Stimulated activated naive CD4-positive, alpha-beta T cell (primary cell): ENCODE results near the gene BCAS1.

Experiments used
- DNase-seq, 6 experiments: peaks; one replicate each; lab custom pipeline; 2025; lab: John Stamatoyannopoulos, UW

Gene BCAS1

DNA sequence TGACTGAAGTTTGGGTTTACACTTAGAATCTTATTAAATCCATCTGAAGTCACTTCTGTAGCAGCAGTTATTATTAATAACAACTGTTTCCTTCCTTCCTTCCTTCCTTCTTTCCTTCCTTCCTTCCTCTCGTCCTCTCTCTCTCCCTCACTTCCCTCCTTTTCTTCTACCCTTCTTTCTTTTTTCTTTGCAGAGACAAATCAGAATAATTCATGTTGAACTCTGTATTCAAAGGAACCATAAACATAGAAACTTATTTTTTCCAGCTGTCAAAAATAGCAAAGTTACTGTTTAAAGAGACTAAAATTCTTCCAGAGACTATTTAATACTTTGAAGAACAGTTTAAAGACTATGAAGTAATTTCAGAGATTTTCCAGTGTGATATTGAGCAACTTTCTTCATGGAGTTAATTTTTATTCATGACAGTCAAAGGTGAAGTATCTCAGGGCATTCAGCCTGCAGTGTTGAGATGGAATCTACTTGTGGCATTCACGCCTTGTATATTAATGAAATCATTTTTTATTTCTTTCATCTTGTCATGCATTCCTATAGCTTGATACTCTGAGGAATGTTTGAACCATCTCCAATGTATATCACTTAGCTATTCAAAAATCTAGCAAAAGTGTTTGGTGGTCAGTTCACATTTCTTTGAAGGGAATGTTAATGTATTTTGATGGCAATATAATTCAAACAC is 109.7 kb downstream of the BCAS1 start:
- no peak for DNase-seq

DNA sequence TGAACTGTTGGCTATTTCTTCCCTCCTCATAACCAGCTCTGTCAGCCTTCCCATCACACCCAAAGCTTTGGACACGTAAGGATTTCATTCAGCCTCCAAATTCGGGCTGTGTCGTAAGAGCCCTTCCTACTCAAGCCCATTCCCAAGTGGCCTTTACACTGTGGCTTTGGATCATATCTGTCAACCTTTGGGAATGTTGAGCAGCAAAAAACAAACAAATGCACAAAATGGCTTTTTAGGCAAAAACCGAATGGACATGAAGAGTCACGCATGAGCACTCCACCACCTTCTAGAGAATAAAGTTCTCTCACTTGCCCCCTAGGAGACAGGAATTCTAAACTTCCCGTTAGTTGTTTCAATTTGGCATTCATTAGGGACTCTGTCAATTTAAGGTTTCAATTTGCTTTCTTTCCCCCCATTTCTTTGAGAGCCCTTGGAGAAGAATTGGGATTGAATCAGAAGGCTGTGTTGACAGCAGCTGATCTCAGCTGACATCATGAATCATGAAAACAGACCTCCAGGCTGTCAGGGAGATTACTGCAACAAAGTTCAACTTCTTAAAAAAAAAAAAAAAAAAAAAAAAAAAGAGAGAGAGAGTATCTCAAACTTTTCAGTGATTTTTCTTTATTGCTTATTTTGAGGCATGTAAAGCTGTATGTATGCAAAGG is 110.3 kb downstream of the BCAS1 start:
- DNase-seq = no peak

- DNase-seq = no peak
Measured at GRCh38 chr20:53958260-53958659, 112.1 kb downstream of the BCAS1 start.

GRCh38 chr20:53957451-53958172 is 112.8 kb downstream of the BCAS1 start:
- no peak for DNase-seq

GRCh38 chr20:53956013-53956715 is 114.2 kb downstream of the BCAS1 start:
- DNase-seq = no peak

- DNase-seq = no peak
Measured at GRCh38 chr20:53954723-53955658, 115.4 kb downstream of the BCAS1 start.

- DNase-seq = no peak
Measured at GRCh38 chr20:53952528-53953096, 117.8 kb downstream of the BCAS1 start.

- DNase-seq = no peak
Measured at GRCh38 chr20:53950578-53950977, 119.8 kb downstream of the BCAS1 start.

GRCh38 chr20:53950031-53950430 is 120.4 kb downstream of the BCAS1 start:
- DNase-seq = no peak

GRCh38 chr20:53949319-53949839 is 121.0 kb downstream of the BCAS1 start:
- peak; percentile 60 to 86 (median 75) for DNase-seq

- peak in 1 of 6 experiments; percentile 13 for DNase-seq
Measured at GRCh38 chr20:53948383-53949318, 121.7 kb downstream of the BCAS1 start.

DNA sequence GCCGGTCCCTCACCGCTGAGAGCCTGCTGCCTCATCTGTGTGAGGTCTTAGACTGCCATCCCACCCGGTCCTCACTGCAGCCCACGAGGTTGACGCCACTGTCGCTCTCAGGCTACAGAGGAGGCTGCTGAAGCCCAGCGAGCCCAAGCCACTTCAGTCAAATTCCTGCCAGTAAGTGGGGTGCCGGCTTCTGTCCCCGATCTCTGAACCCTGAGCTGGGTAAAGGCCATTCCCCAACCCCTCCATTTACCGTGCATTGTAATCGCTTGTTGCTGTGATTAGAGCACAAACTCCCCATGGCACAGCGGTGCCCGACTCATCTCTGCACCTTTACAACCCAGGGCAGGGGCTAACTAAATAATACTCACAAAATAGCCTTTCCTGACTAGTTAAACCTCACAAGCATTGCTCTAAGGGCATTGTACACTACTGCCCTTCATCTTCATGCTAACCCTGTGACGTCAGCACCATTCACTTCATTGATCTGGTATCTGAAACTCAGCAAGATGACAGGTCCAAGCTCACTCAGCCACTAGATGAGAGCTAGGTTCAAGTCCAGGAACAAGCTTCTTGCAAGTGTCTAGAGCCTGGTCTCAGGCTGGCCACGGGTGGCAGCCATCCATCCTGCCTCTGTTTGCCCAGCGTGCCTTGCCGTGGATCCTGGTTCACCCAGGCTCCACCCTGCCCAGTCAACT is 122.7 kb downstream of the BCAS1 start:
- DNase-seq = no peak

GRCh38 chr20:53946106-53946505 is 124.3 kb downstream of the BCAS1 start:
- DNase-seq = no peak

GRCh38 chr20:53945478-53945877 is 124.9 kb downstream of the BCAS1 start:
- no peak for DNase-seq

DNA sequence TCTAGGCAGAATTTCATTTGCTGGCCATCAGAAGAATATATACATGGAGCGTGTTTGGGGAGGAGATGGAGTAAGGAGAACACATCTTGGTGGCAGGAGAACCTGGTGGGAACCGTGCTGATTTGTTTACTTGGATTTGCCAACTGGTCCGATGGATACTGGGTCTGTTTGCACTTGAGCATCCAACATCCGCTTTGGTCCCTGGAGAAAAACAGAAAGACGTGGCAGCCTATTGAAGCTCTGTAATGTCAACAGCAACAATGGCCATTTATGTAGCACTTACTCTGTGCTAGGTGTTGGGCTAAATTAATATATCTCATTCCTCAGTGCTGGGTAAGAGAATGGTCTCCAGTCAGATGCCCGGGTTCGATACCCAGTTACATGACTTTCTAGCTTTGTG is 125.6 kb downstream of the BCAS1 start:
- no peak for DNase-seq

DNA sequence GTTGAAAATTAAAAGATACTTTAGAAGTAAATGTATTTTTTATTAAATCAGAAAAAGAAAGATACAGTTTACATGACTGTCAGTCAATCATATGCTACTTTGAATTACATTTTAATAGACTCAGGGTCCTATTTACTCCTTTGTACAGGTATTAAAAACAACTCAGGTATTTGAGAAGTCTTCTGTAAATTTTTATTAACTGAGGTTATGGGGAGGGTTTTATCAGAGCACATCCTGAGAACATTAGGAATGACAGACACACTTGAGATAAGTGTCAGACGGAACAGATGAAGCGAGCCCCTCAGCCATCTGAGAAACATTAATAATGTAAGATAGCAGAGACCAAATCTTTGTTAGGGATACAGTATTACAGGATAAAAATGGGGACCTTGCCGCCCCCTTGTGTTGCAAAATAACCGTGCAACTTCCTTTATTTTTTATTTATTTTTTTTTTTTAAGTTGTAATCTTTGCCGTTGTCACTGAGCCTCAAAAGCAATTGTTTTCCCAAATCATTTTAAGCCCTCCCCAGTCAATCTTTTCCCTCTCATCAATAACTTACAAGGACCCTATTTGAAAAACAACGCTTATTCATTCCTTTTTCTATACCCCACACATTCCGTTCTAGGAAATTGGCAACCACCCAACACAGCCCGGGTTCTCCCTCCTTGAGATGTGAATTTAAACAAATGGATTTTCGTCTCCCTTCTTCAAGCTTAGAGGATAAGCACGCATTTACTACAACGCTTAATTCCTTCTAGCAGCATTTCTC is 126.7 kb downstream of the BCAS1 start:
- DNase-seq = peak in 4 of 6 experiments; percentile 16 to 46 (median 38)

GRCh38 chr20:53942973-53943372 is 127.4 kb downstream of the BCAS1 start:
- DNase-seq = no peak

DNA sequence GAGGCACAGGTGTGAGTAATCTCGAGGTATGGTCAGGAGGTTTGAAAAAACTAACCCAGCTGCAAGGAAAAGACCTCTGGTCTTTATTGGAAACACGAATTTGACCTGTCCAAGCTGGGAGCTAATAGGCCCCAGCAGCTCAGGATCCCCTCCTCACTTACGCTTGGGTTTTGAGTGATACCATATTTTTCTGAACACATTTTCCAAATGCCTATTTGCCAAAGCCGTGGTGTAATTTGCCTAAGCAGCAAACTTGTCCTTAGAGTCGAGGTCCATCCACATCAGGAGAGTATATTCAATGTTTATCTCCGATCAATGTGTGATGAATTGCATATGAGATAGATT is 128.0 kb downstream of the BCAS1 start:
- DNase-seq = no peak
